CD4-positive, alpha-beta T cell treated with Interferon alpha-2 for 1 hour (primary cell): ENCODE data around the gene FHIT.

Source experiments
- DNase-seq, 2 donors: peaks; one replicate each; pipeline ENCODE4 v3.0.0-alpha.2; 2020 to 2022

FHIT gene

DNA sequence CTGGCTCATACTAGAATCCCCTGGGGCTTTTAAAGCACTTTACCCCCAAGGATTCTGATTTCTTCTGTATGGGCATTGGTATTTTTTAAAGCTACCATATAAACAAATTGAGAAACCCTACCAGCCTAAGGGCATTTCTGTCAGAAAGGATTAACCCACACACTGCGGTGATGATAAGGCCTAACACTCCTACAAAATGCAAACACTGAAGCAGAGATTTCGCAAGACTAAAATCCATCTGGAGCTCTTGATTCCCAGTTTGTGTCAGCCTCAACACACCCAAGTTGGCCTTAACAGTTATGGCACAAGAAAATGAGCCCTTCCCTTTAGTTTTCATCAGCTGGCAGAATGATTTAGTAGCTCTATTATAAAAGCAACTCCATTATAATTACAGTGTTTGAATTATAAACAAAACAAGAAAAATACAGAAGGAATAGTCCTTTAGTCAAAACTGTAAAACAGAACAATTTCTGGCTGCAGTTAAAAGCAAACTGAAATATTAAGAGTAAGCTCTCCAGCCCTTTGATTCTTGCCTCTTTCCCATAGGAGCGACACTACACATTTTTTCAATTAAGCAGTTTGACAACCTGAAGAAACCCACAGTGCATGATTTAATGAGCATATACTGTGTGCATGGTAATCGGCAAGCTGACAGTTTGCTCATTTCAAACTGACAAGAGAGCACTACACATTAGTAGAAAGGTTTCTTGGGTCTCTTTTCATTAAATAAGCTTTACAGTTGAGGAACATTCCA lies 441.2 kb downstream of the FHIT start:
- DNase-seq, result no peak

- no peak for DNase-seq
Observed at GRCh38 chr3:60803216-60804173, 447.8 kb downstream of the FHIT start.

GRCh38 chr3:60801307-60801706 lies 449.9 kb downstream of the FHIT start:
- no peak for DNase-seq

- DNase-seq, result no peak
Observed at GRCh38 chr3:60798456-60798855, 452.8 kb downstream of the FHIT start.

- no peak for DNase-seq
Observed at GRCh38 chr3:60792249-60792852, 458.9 kb downstream of the FHIT start.

DNA sequence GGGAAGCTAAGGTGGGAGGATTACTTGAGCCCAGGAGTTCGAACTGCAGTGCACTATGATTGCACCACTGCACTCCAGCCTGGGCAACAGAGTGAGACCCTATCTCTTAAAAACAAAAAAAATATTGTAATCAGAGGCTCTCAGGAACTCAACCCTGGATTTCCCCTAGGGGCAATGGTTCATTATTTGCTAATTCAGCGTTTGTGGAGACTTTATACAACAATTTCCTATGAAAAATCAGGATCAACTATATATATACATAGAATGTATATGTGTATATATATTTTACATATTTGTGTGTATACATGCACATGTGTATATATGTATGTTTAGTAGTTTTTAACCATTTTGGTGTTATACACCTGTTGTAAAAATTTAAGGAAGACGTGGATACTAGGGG lies 463.1 kb downstream of the FHIT start:
- no peak for DNase-seq

- no peak for DNase-seq
Observed at GRCh38 chr3:60781935-60782334, 469.3 kb downstream of the FHIT start.

DNA sequence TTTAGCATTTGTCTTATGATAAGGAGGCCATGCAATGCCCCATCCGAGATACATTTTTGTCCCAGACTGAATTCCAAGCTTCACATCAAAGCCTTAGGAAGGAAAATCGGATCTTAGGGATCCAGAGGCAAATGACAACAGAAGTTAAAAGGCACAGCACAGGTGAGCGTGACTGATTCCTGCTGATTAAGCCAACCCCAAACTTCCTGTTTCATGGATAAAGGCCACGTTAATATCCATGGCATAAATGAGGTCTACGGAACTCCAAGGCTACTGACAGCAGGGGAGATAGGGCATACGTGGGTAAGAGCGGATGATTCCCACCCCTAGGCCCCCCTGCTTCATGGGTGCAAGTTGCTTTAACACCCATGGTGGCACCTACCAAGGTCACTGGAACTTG lies 471.6 kb downstream of the FHIT start:
- no peak for DNase-seq

DNA sequence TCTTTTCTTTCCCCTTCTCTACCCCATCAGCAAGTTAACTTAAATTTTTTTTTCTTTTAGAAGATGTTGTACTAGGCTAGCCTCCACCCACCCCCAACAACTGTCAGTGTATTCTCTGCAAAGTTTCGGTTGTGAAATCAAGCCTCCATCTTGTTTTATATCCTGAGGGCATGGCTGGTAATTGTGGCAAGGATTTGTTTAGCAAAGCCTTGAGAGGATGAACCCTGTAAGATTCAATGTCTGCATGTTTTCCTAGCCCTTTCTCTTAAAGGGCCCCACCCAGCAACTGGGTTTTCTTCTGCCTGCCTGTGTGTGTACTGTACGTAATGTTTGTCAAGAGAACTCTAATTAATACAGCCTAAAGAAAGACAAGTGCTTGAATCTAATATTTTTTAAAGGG lies 475.3 kb downstream of the FHIT start:
- no peak for DNase-seq

DNA sequence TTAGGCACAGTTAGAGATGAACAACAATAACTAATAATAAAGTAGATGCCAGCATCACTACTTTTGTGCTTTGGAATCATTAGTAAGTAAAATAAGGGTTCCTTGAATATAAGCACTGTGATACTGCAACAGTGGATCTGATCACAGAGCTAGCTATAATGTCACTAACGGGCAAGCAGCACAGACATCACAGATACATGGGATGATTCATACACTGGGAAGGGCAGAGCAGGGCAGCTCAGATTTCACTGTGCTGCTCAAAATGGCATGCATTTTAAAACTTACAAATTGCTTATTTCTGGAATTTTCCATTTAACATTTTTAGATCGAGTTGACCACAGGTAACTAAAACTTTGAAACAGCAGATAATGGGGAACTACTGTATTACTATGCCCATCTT lies 476.6 kb downstream of the FHIT start:
- DNase-seq, result no peak

DNA sequence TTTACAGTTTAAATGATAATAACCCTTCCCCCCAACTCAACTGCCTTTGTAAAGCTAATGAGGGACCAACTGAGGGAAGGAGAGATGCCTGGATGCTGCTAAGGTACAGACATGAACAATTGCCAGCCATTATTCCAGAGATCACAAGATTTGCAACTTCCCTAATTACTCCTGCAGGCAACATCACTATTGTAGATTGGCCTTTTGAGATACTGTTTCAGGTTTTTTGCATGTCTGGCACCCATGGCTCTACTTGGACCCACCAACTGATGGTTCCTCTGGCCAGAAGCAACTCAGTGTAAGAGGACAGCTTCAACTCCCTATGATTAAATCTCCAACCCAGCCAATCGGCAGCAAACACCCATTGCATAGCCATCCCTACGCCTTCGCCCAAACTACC lies 478.7 kb downstream of the FHIT start:
- no peak for DNase-seq

GRCh38 chr3:60771766-60772165 lies 479.5 kb downstream of the FHIT start:
- DNase-seq, result no peak

DNA sequence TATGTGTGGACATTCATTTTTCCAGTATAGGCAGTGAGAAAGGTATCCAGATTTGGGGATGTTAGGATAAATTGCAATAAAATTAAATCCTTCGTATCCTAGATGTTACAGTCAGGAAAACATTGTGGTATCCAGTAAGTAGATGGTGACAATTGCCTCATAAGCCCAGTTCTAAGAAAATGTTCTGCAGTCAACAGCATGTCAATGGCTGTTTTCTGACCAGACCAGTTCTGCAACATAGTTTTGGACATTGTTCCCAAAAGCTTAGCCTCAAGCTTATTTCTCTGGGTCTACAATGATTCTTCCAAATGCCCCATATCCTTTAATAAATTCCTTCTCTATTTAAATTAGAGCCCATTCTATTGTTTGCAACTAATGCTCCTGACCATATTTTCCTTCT lies 480.7 kb downstream of the FHIT start:
- no peak for DNase-seq

DNA sequence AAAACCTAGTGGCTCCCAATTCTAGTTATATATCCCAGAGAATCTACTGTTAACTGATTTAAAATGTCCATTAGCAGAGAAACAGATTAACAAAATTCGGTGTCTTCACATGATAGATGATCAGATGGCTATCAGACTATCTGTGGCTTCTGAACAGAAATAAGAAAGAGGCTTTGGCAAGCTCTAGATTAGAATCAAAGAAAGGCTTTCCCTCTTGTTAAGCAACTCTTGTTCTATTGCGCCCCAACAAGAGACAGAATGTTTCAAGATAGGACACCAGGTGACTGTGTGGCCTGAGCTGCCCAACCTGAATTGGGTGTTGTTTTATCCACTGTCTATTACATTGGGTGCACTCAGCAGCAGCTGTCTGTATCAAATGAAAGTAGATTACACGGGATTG lies 483.7 kb downstream of the FHIT start:
- DNase-seq, result no peak

DNA sequence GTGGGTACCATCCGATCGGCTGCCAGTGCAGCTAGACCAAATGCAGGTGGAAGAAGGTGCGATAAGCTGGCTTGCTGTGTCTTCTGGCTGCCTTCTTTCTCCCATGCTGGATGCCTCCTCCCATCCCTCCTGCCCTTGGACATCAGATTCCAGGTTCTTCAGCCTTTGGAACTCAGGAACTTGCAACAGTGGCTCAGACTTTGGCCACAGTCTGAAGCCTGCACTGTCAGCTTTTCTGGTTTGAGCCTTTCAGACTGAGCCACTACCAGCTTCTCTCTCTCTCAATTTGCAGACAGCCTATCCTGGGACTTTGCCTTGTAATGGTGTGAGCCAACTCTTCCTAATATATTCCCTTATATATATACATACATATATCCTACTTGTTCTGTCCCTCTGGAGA lies 485.5 kb downstream of the FHIT start:
- no peak for DNase-seq

DNA sequence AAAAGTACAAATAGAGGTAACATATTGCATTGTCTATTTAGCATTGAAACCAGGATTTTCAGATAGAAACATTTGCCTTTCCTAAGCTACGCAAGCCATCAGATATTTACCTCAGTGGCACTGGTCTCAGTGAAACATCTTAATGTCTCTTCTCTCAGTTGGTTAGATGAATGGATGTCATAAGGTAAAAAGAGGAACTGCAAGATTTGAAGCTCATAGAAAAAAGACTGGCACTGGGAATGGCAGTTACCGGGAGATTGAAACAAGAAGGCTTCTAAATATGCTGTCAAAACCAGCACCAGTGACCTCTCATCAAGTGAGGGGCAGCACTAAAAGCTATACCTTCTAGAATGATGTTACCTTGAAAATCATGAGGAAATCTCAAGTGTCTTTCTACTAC lies 486.4 kb downstream of the FHIT start:
- no peak for DNase-seq

DNA sequence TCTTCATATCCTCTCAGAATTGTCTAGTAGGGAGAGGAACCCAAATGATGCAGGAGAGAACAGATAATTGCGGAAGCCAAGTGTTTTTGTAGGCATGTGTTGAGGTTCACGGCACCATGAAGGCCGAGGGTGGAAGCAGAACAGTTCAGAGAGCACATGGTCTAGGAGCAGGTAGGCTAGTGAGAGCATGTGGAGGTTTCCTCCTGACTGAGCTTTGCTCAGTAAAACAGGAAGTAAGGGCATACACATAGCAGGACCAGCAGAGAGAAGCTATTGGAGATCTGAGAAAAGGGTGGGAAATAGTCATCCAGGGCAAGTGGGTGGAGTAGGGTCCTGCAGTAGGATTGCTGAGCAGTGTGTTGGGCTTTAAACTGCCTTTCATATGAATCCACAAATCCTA lies 491.1 kb downstream of the FHIT start:
- DNase-seq, result no peak

DNA sequence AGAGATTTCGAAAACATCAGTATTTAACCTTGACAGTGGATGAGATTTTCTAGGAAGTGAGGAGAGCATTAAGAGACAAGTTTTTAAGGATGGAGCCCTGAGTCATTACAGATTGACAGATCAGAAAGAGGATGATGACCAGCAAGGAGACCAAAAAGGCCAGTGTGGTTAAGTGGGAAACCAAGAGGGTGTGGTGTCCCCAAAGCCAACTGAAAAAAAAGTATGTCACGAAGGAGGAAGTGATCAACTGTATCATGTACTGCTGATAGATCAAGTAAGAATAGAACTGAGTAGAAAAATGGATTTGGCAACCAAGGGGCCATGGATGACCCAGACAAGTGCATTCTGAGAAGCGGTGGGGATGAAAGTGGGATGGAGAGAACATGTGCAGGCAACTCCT lies 491.8 kb downstream of the FHIT start:
- no peak for DNase-seq

- no peak for DNase-seq
Observed at GRCh38 chr3:60758831-60759230, 492.4 kb downstream of the FHIT start.

DNA sequence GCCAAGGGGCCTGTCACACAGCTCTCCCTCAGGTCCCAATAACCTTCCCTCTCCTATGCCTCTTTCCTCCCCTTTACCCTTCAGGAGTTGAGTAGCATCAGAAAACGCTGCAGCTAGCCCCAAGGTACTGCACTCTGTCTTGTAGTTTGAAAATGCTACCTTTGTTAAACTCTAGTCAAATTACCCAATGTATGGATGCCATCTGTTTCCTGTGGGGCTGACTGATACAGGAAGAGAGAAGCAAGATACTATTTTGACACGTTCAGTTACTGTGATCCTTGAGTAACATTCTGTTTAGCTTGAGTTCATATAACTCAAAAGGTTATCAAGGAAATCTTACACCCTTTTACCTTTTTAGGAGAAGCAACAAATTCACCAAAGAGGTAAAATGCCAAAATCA lies 493.1 kb downstream of the FHIT start:
- no peak for DNase-seq

- no peak for DNase-seq
Observed at GRCh38 chr3:60757724-60758123, 493.5 kb downstream of the FHIT start.

- DNase-seq, result no peak
Observed at GRCh38 chr3:60756241-60757030, 494.8 kb downstream of the FHIT start.

DNA sequence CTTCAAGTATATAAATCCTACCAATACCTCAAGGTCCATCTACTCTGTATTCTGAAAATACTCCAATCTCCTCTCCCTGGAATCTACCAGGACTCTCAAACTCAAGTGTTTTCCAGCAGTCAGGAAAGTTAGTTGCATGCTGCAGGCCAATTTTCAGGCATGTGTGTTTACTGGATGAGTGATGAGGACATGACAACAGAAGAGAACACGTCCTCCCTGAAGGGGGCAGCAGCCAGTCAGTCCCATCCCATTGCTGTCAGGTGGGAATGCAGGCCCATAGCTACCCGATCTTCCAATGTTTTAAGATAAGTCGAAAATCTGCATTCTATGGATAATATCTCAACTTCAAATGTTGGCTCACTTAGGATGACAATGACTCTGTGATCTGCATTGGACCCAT lies 496.2 kb downstream of the FHIT start:
- DNase-seq, result no peak
